Adrenal gland (tissue), 12 donors: ENCODE results near the gene SEC24D. TPM values are rescaled to one million over a fixed set of nuclear protein-coding genes. Genes with fewer than 3 reads are reported as not detected.

Experiments
- DNase-seq, 7 donors: peaks; one replicate each; pipeline ENCODE4 v3.0.0-alpha.2; 2019 to 2020
- H3K27ac ChIP-seq, 5 donors: fragments of 200-600 bp; sonication (generic) in 4 of 5; 1 replicate in 3 of 5; 2 replicates in 2 of 5; pipeline versions ENCODE4 v1.5.1 to v1.8.0; 2016 to 2020; ENCODE audit warnings: mild to moderate bottlenecking in 1 of 5
- H3K27me3 ChIP-seq: fragments of 200-600 bp; 2 replicates; pipeline ENCODE4 v1.8.0; 2021
- H3K36me3 ChIP-seq, 2 donors: fragments of 200-600 bp; replicated peaks in 1 of 2; 1 replicate in 1 of 2; 2 replicates in 1 of 2; pipeline versions ENCODE4 v1.5.1 to v1.8.0; 2018 to 2022
- H3K4me1 ChIP-seq, 2 donors: fragments of 200-600 bp; replicated peaks in 1 of 2; 1 replicate in 1 of 2; 2 replicates in 1 of 2; pipeline versions ENCODE4 v1.5.1 to v1.8.0; 2018 to 2021
- H3K4me3 ChIP-seq, 4 donors: fragments of 200-600 bp; sonication (generic) in 3 of 4; one replicate each; pipeline ENCODE4 v1.5.1; 2016 to 2018
- H3K9me3 ChIP-seq, 3 donors: fragments of 200-600 bp; sonication (generic) in 1 of 3; replicated peaks in 1 of 3; 1 replicate in 2 of 3; 2 replicates in 1 of 3; pipeline versions ENCODE4 v1.5.1 to v1.8.0; 2016 to 2021
- CTCF ChIP-seq, 6 experiments: fragments of 450-650 bp in 4 of 6; fragments of 200-600 bp in 2 of 6; sonication (generic) in 1 of 6; IDR thresholded peaks; 1 replicate in 5 of 6; 2 replicates in 1 of 6; pipeline versions ENCODE4 v1.5.1 to v1.8.0; 2016 to 2021; ENCODE audit warnings: antibody characterized with exemption in 6 of 6, mild to moderate bottlenecking in 2 of 6, moderate library complexity in 1 of 6
- POLR2A ChIP-seq, 2 donors: fragments of 450-650 bp; IDR thresholded peaks; one replicate each; pipeline ENCODE4 v1.6.1; 2017; ENCODE audit warnings: antibody characterized with exemption in 2 of 2, mild to moderate bottlenecking in 2 of 2, moderate library complexity in 1 of 2
- WGBS, 4 donors: extraction: QIAGEN DNeasy Blood & Tissue Kit in 2 of 4; methylation state at CpG; one replicate each; pipeline versions ENCODE4 v1.1.5 to v1.1.7; 2013 to 2017; 5-methylcytosine and 5-hydroxymethylcytosine counted together
- intact Hi-C, 2 donors: fragments of 100-400 bp; cut with DNase I; formaldehyde crosslinking; loops; one replicate each; pipeline versions ENCODE4 v1.14.1 to v1.15.0; 2022 to 2023
- polyA plus RNA-seq, 3 donors: library from polyadenylated mRNA; stranded (reverse); fragments of 200-250 nt in 2 of 3; fragments of 350-450 nt in 1 of 3; fragmentation: Illumina TruSeq in 1 of 3; extraction: RNeasy Lipid Tissue Mini Kit (QIAGEN cat#74804) in 1 of 3; gene quantifications; one replicate each; pipeline ENCODE4 v1.2.3, GENCODE V29; 2013 to 2014
- total RNA-seq, 9 donors: library from RNA; depleted of rRNA in 4 of 9; stranded (reverse); fragments of >200 nt in 4 of 9; fragments of 120-200 nt in 1 of 9; fragmentation: NEBNext Ultra II Directional in 1 of 9; extraction: Animal tissue kit (Norgen Biotek cat#: 25700) in 1 of 9; gene quantifications; one replicate each; pipeline versions ENCODE4 v1.1.0 to v1.2.4, GENCODE V29; 2013 to 2023
- donor health status: healthy with polysubstance abuse.
- donor health status: Bipolar disorder and iron deficiency.
- donor health status: DM: yes; HTN: yes; CAD: no.
- donor health status: DM: no; HTN: no; CAD: no.
- donor health status: DM: no; HTN: no; CAD: no.
- donor health status: DM: yes; HTN: yes; CAD: no.

The SEC24D gene
- total and polyA plus RNA-seq, 12 donors: 5.3 to 93.6 (median 33.8) TPM

DNA sequence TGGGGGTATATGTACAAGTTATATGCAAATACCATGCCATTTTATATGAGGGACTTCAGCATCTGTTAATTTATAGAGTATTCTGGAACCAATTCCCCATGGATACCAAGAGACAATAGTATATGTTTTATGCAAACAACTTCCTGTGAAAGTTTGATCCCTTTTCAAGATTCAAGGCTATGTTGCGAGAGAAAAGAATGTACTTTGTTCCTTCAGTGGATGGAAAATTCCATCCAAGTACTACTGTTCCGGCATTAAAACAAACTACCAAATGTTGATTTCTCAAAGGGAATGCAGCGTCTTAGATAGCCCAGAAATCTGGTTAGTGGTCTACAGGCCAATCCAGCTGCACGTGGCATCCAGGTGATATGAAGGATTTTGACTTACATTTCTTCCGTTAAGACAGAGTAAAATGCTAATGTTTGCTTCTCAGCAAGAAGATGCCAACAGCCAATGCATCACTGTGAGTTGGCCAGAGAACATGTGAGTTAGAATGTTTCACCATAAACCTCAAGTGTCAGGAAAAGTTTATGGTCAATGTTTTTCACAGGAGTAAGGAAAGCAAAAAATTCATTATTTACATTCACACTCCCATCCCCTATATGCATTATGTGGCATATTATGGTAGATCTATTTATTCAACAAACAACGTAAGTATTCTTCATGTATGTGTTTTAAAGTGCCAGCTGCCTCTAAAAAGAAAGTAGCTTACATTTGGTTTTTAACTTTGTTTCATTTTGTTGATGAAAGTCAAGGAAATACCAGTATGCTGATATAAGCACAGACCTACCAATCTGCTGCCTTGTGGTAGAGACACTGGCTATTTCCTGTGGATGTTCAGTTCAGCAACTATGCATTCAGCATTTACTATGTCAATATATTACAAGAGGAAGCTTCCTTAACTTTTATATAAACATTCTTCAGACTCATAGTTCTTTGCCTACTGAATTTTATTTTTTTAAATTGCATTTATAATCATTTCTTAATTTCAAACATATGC, 106.3 kb downstream of the SEC24D start:
- no peak for DNase-seq
- intact Hi-C loops: loop anchor here in 1 of 2 donors (10.0 kb wide), 1 partner anchor 245 kb away; no protein-coding TSS in a partner anchor
- Histone ChIP-seq H3K27me3 (no peaks in the 10 kb centered on the region), H3K9me3 (no peaks in the 10 kb centered on the region), H3K36me3 (peaks cover 0 to 91% of the 10 kb centered on the region in 2 donors), H3K4me3 (no peak overlapping the region), H3K4me1 (no peaks in the 10 kb centered on the region), H3K27ac (peak overlapping the region in 2 of 5 donors; percentile 15 to 45)
- 78 to 88% (median 80%) methylated on average over 6 of the region's 6 CpGs for WGBS, 4 donors
- TF ChIP-seq POLR2A (IDR thresholded peaks at IDR 0.05) (no peak), CTCF (IDR thresholded peaks at IDR 0.05) (no peak)

DNA sequence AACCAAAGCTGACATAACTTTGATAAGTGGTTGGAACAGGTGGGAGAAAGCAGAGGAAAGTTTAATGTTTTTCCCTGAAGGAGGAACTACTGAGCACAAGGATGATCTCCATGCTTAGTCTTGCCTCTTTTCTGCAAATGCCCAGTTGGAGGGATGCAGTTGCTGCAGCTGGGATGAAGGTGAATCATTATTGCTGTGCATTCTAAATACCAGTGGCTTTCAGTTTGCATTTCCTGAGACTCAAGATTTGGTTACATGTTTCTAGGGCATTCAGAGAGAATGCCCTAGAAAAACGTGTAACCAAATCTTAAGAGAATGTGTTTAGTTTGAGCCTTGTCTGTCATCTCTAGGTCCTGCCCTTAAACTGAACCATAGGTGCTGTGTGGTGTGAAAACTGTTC, 108.6 kb downstream of the SEC24D start:
- no peak overlapping the region for H3K4me3 ChIP-seq
- TF ChIP-seq POLR2A (IDR thresholded peaks at IDR 0.05) (no peak), CTCF (IDR thresholded peaks at IDR 0.05) (no peak)
- no peak overlapping the region for H3K27ac ChIP-seq
- H3K36me3 ChIP-seq: peaks cover 0 to 80% of the 10 kb centered on the region in 2 donors
- no peaks in the 10 kb centered on the region for H3K9me3 ChIP-seq
- intact Hi-C loops: no loop called here
- DNase-seq: no peak
- no peaks in the 10 kb centered on the region for H3K27me3 ChIP-seq
- H3K4me1 ChIP-seq: no peaks in the 10 kb centered on the region
- 50 to 71% (median 67%) methylated on average over 1 of the region's 1 CpG for WGBS, 4 donors

DNA sequence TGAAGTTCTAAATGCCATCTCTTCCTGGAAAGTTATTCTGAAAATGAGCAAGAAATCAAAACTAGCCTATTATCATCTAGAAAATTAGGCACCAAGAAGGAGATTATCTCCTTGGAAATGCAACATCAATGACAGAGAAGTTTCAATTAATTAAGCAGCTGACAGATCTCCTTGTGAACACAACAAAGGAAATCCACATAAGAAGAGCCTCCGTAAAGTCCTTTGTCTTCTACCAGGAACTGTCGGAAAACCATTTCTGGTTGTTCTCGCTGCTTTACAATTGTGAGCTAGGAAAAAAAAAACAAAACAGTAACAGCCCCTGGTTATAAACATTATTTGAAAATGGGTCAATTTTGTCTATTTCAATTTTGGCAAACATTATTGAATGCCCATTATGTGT, 112.6 kb downstream of the SEC24D start:
- WGBS, 4 donors: 90 to 98% (median 95%) methylated on average over 3 of the region's 3 CpGs
- intact Hi-C loops: no loop called here
- no peak overlapping the region for H3K4me3 ChIP-seq
- no peak for DNase-seq
- no peak overlapping the region for H3K27ac ChIP-seq
- no peaks in the 10 kb centered on the region for H3K9me3 ChIP-seq
- H3K4me1 ChIP-seq: no peaks in the 10 kb centered on the region
- no peak for TF ChIP-seq POLR2A (IDR thresholded peaks at IDR 0.05)
- TF ChIP-seq CTCF (IDR thresholded peaks at IDR 0.05): no peak
- H3K27me3 ChIP-seq: no peaks in the 10 kb centered on the region
- peaks cover 0 to 59% of the 10 kb centered on the region in 2 donors for H3K36me3 ChIP-seq

DNA sequence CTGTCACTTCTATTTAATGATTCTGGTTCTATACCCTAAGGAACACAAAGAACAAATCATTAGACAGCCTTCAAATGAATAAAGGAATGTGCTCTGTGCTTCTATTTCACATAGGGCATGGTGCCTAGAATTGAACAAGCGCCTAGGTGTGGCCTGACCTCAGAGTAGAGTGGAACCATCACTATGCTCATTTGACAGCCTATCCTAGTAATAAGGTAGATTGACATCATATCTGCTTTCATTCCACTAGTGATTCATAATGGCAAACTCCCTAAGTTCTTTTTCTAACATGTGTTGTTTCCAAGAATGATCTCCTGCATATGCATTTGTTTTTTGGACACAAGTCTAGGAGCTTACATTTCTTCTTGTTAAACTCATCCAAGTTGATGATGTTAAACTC, 114.2 kb downstream of the SEC24D start:
- no peaks in the 10 kb centered on the region for H3K4me1 ChIP-seq
- intact Hi-C loops: no loop called here
- peaks cover 0 to 43% of the 10 kb centered on the region in 2 donors for H3K36me3 ChIP-seq
- TF ChIP-seq CTCF (IDR thresholded peaks at IDR 0.05): no peak
- TF ChIP-seq POLR2A (IDR thresholded peaks at IDR 0.05): no peak
- no peak for DNase-seq
- H3K27me3 ChIP-seq: no peaks in the 10 kb centered on the region
- no peak overlapping the region for H3K27ac ChIP-seq
- WGBS, 4 donors: 95 to 100% (median 100%) methylated on average over 1 of the region's 1 CpG
- no peaks in the 10 kb centered on the region for H3K9me3 ChIP-seq
- no peak overlapping the region for H3K4me3 ChIP-seq
